PFSK-1 (cell line): ENCODE data around the gene EIF2A.

Source experiments
- POLR2AphosphoS5 ChIP-seq: IDR thresholded peaks from 2 replicates; pipeline ENCODE4 v1.6.1; 2012; ENCODE audit warnings: low read depth, mild to moderate bottlenecking, control low read depth, low read length, moderate library complexity
- REST ChIP-seq, 2 experiments: IDR thresholded peaks; 2 replicates each; pipeline versions ENCODE4 v1.6.1 to v1.8.0; 2011 to 2012; ENCODE audit warnings: low read depth in 2 of 2, low read length in 2 of 2, control low read depth in 1 of 2, inconsistent platforms in 1 of 2, mild to moderate bottlenecking in 1 of 2, moderate library complexity in 1 of 2; ENCODE audit not compliant: insufficient read depth in 1 of 2
- SIN3A ChIP-seq: IDR thresholded peaks from 2 replicates; pipeline ENCODE4 v1.6.1; 2012; ENCODE audit warnings: mild to moderate bottlenecking, low read length, moderate library complexity, borderline replicate concordance; ENCODE audit not compliant: insufficient read depth
- TAF1 ChIP-seq: IDR thresholded peaks from 2 replicates; pipeline ENCODE4 v1.6.1; 2012; ENCODE audit warnings: low read length, control low read depth, borderline replicate concordance; ENCODE audit not compliant: insufficient read depth

- TF ChIP-seq TAF1, result no peak
- no peak for TF ChIP-seq REST (IDR thresholded peaks at IDR 0.05; ENCODE audit: insufficient read depth in 1 of 2, low read depth in 2 of 2, low read length in 2 of 2)
- no peak for TF ChIP-seq POLR2AphosphoS5
- TF ChIP-seq SIN3A, result no peak
Observed at GRCh38 chr3:150612494-150612893, 65.9 kb downstream of the EIF2A start.
